GM20000 (cell line): ENCODE data around the gene ASTN2.
"Not testable (repeated sequence)": the region's sequence is repeated elsewhere in the genome, so short reads cannot be mapped to it uniquely, and the experiment has no call there.

Experiments used
- DNase-seq: peaks from one replicate; pipeline ENCODE4 v3.0.0; 2012; ENCODE audit warnings: low spot score
- CTCF ChIP-seq: IDR thresholded peaks from 2 replicates; pipeline ENCODE4 v1.5.1; 2012; ENCODE audit warnings: mild to moderate bottlenecking, control low read depth; ENCODE audit errors: extremely low read depth, missing control alignments

The ASTN2 gene

GRCh38 chr9:116464423-116464822 is 950.4 kb downstream of the ASTN2 start:
- no peak for DNase-seq
- TF ChIP-seq CTCF, result no peak

GRCh38 chr9:116461632-116462031 is 953.2 kb downstream of the ASTN2 start:
- no peak for DNase-seq
- TF ChIP-seq CTCF, result no peak

GRCh38 chr9:116460026-116460425 is 954.8 kb downstream of the ASTN2 start:
- TF ChIP-seq CTCF, result no peak
- DNase-seq, result no peak

- no peak for DNase-seq
- TF ChIP-seq CTCF, result no peak
Measured at GRCh38 chr9:116459576-116459975, 955.3 kb downstream of the ASTN2 start.

- DNase-seq, result no peak
- TF ChIP-seq CTCF, result no peak
Measured at GRCh38 chr9:116456490-116457088, 958.3 kb downstream of the ASTN2 start.

GRCh38 chr9:116454539-116454938 is 960.3 kb downstream of the ASTN2 start:
- not testable (repeated sequence) for DNase-seq

- DNase-seq, result no peak
- no peak for TF ChIP-seq CTCF
Measured at GRCh38 chr9:116453785-116454184, 961.1 kb downstream of the ASTN2 start.

- no peak for DNase-seq
- no peak for TF ChIP-seq CTCF
Measured at GRCh38 chr9:116452634-116453033, 962.2 kb downstream of the ASTN2 start.
